GM19193 (cell line): ENCODE measurements around the gene PLXDC2.

ENCODE experiments used
- POLR2A ChIP-seq: IDR thresholded peaks from 4 replicates; pipeline ENCODE4 v1.6.1; 2011; ENCODE audit not compliant: insufficient read depth, insufficient read length; ENCODE audit errors: extremely low read depth

PLXDC2 gene

GRCh38 chr10:19983880-19984565 is 167.8 kb downstream of the PLXDC2 start:
- TF ChIP-seq POLR2A, result no peak

- TF ChIP-seq POLR2A, result no peak
These were observed 169.5 kb downstream of the PLXDC2 start for GRCh38 chr10:19985745-19986144.

GRCh38 chr10:19986591-19986990 is 170.4 kb downstream of the PLXDC2 start:
- TF ChIP-seq POLR2A, result no peak

GRCh38 chr10:19987931-19988330 is 171.7 kb downstream of the PLXDC2 start:
- TF ChIP-seq POLR2A, result no peak

- no peak for TF ChIP-seq POLR2A
These were observed 177.6 kb downstream of the PLXDC2 start for GRCh38 chr10:19993714-19994315.

GRCh38 chr10:19998482-19998881 is 182.2 kb downstream of the PLXDC2 start:
- TF ChIP-seq POLR2A, result no peak

- no peak for TF ChIP-seq POLR2A
These were observed 183.2 kb downstream of the PLXDC2 start for GRCh38 chr10:19999431-19999830.

GRCh38 chr10:20002657-20003056 is 186.4 kb downstream of the PLXDC2 start:
- no peak for TF ChIP-seq POLR2A

- TF ChIP-seq POLR2A, result no peak
These were observed 187.9 kb downstream of the PLXDC2 start for GRCh38 chr10:20004087-20004523.

GRCh38 chr10:20005638-20006037 is 189.4 kb downstream of the PLXDC2 start:
- TF ChIP-seq POLR2A, result no peak

GRCh38 chr10:20006169-20006870 is 190.1 kb downstream of the PLXDC2 start:
- no peak for TF ChIP-seq POLR2A

GRCh38 chr10:20007426-20007825 is 191.2 kb downstream of the PLXDC2 start:
- no peak for TF ChIP-seq POLR2A

GRCh38 chr10:20013991-20014750 is 197.9 kb downstream of the PLXDC2 start:
- no peak for TF ChIP-seq POLR2A

GRCh38 chr10:20017961-20018360 is 201.7 kb downstream of the PLXDC2 start:
- no peak for TF ChIP-seq POLR2A

GRCh38 chr10:20020677-20021076 is 204.4 kb downstream of the PLXDC2 start:
- no peak for TF ChIP-seq POLR2A
